ENCODE data around the gene LEMD1.

GRCh38 chr1:205429762-205430695 is 8.2 kb upstream of the LEMD1 start:
- TF ChIP-seq CTCF (IDR thresholded peaks at IDR 0.05) (no peak), POLR2A (IDR thresholded peaks at IDR 0.05) (no peak)
